Lung (tissue), 12 donors: ENCODE results near the gene PCDHB16. TPM values are rescaled to one million over a fixed set of nuclear protein-coding genes. Genes with fewer than 3 reads are reported as not detected.
"Not testable (repeated sequence)": the region's sequence is repeated elsewhere in the genome, so short reads cannot be mapped to it uniquely, and the experiment has no call there.

Source experiments
- ATAC-seq: fragments of 200-7000 bp; cut with Tn5 transposase; one replicate; pipeline ENCODE4 v1.9.1; 2020; ENCODE audit warnings: moderate number of reproducible peaks; ENCODE audit not compliant: insufficient read depth, low FRiP score
- DNase-seq, 3 donors: peaks; one replicate each; pipeline ENCODE4 v3.0.0-alpha.2; 2013 to 2017
- H3K27ac ChIP-seq, 2 donors: one replicate each; pipeline ENCODE4 v1.5.1; 2013; ENCODE audit warnings: mild to moderate bottlenecking in 2 of 2, moderate library complexity in 2 of 2, control low read depth in 1 of 2, inconsistent platforms in 1 of 2, low read depth in 1 of 2, low read length in 1 of 2
- H3K27me3 ChIP-seq, 3 donors: one replicate each; pipeline ENCODE4 v1.5.1; 2013; ENCODE audit warnings: low read length in 2 of 3; ENCODE audit not compliant: control insufficient read depth in 3 of 3, insufficient read depth in 3 of 3
- H3K36me3 ChIP-seq, 4 donors: one replicate each; pipeline ENCODE4 v1.5.1; 2013; ENCODE audit warnings: low read length in 4 of 4, mild to moderate bottlenecking in 1 of 4, moderate library complexity in 1 of 4; ENCODE audit not compliant: control insufficient read depth in 4 of 4, insufficient read depth in 4 of 4
- H3K4me1 ChIP-seq, 5 donors: one replicate each; pipeline ENCODE4 v1.5.1; 2013; ENCODE audit warnings: low read length in 5 of 5, mild to moderate bottlenecking in 2 of 5, moderate library complexity in 1 of 5; ENCODE audit not compliant: control insufficient read depth in 5 of 5, insufficient read depth in 5 of 5
- H3K4me3 ChIP-seq: one replicate; pipeline ENCODE4 v1.5.1; 2013; ENCODE audit warnings: mild to moderate bottlenecking, control low read depth, moderate library complexity
- H3K9ac ChIP-seq, 2 donors: one replicate each; pipeline ENCODE4 v1.5.1; 2013; ENCODE audit warnings: low read length in 2 of 2, control low read depth in 1 of 2; ENCODE audit not compliant: insufficient read depth in 1 of 2
- H3K9me3 ChIP-seq, 4 donors: one replicate each; pipeline ENCODE4 v1.5.1; 2013; ENCODE audit warnings: low read length in 3 of 4, mild to moderate bottlenecking in 1 of 4, moderate library complexity in 1 of 4; ENCODE audit not compliant: control insufficient read depth in 4 of 4, insufficient read depth in 3 of 4
- CTCF ChIP-seq: IDR thresholded peaks from 2 replicates; pipeline ENCODE4 v1.5.1; 2012; ENCODE audit warnings: mild to moderate bottlenecking; ENCODE audit errors: control extremely low read depth, extremely low read depth
- WGBS, 2 donors: extraction: QIAGEN DNeasy Blood & Tissue Kit; methylation state at CpG; one replicate each; pipeline ENCODE4 v1.1.7; 2013; 5-methylcytosine and 5-hydroxymethylcytosine counted together
- polyA plus RNA-seq, 2 donors: library from polyadenylated mRNA; stranded (reverse); fragments of 200-250 nt; gene quantifications; one replicate each; pipeline ENCODE4 v1.2.1, GENCODE V29; 2013
- total RNA-seq, 2 donors: library from RNA; depleted of rRNA in 1 of 2; stranded (reverse); fragments of >200 nt in 1 of 2; gene quantifications; one replicate each; pipeline ENCODE4 v1.2.1, GENCODE V29; 2014 to 2021
- donor health status: control.
- donor health status: control.
- donor health status: Bipolar disorder and iron deficiency.
- donor health status: healthy.
- donor health status: DM: yes; HTN: yes; CAD: no.

Gene PCDHB16
- total and polyA plus RNA-seq, 4 donors, result 0.87 to 9.2 (median 2.3) TPM

- no peak for TF ChIP-seq CTCF
- ATAC-seq (no peak), DNase-seq (no peak)
- H3K9ac ChIP-seq, result no peak overlapping the region
- H3K9me3 ChIP-seq, result peaks cover 6 to 40% (median 26%) of the 10 kb centered on the region in 4 donors
- no peak overlapping the region for H3K27ac ChIP-seq
- H3K4me1 ChIP-seq, result no peaks in the 10 kb centered on the region
- peaks cover 0 to 3% (median 0%) of the 10 kb centered on the region in 4 donors for H3K36me3 ChIP-seq
- peaks cover 0 to 4% (median 3%) of the 10 kb centered on the region in 3 donors for H3K27me3 ChIP-seq
- WGBS, 2 donors, result 49 to 68% methylated on average over 1 of the region's 1 CpG
- H3K4me3 ChIP-seq, result no peak overlapping the region
Observed at GRCh38 chr5:141175933-141176332, 6.3 kb upstream of the PCDHB16 start.

- WGBS, 2 donors, result 26 to 32% methylated on average over 14 to 15 of the region's 18 CpGs
- H3K36me3 ChIP-seq, ATAC-seq, H3K9ac ChIP-seq, H3K27me3 ChIP-seq, H3K4me3 ChIP-seq, H3K27ac ChIP-seq, H3K4me1 ChIP-seq: not testable (repeated sequence)
- DNase-seq, result peak in 1 of 3 donors; percentile 31
- peaks cover 4 to 44% (median 29%) of the 10 kb centered on the region in 4 donors for H3K9me3 ChIP-seq
Observed at GRCh38 chr5:141177577-141178191, 4.5 kb upstream of the PCDHB16 start, which contains the start of gene PCDHB8. PCDHB8 (plus strand) TSS chr5:141177790; CDS start chr5:141178035, 245 bp downstream.

- peaks cover 0 to 43% (median 26%) of the 10 kb centered on the region in 4 donors for H3K9me3 ChIP-seq
- not testable (repeated sequence) for H3K9ac ChIP-seq, ATAC-seq, H3K27ac ChIP-seq, H3K4me1 ChIP-seq, DNase-seq, H3K4me3 ChIP-seq, H3K27me3 ChIP-seq, H3K36me3 ChIP-seq
- 35 to 38% methylated on average over 30 to 35 of the region's 39 CpGs for WGBS, 2 donors
Observed at GRCh38 chr5:141179371-141179770, 2.8 kb upstream of the PCDHB16 start.

- not testable (repeated sequence) for H3K27ac ChIP-seq, H3K4me3 ChIP-seq, DNase-seq, H3K27me3 ChIP-seq, ATAC-seq, H3K4me1 ChIP-seq, H3K9ac ChIP-seq, H3K36me3 ChIP-seq
- H3K9me3 ChIP-seq, result peaks cover 4 to 43% (median 25%) of the 10 kb centered on the region in 4 donors
- WGBS, 2 donors, result 21 to 26% methylated on average over 15 to 32 of the region's 32 CpGs
Observed at GRCh38 chr5:141179876-141180275, 2.3 kb upstream of the PCDHB16 start.

GRCh38 chr5:141180313-141180712 lies 1.9 kb upstream of the PCDHB16 start:
- Histone ChIP-seq H3K4me1 (peaks cover 0 to 1% (median 0%) of the 10 kb centered on the region in 5 donors), H3K9me3 (peaks cover 4 to 39% (median 24%) of the 10 kb centered on the region in 4 donors), H3K4me3 (no peak overlapping the region), H3K9ac (no peak overlapping the region), H3K36me3 (peaks cover 0 to 3% (median 0%) of the 10 kb centered on the region in 4 donors), H3K27me3 (peaks cover 0 to 4% (median 3%) of the 10 kb centered on the region in 3 donors), H3K27ac (no peak overlapping the region)
- whole genome bisulfite sequencing, 2 donors, result 29 to 41% methylated on average over 1 of the region's 1 CpG
- ATAC-seq (no peak), DNase-seq (no peak)
- no peak for TF ChIP-seq CTCF

- DNase-seq, H3K36me3 ChIP-seq, H3K27ac ChIP-seq, ATAC-seq, H3K27me3 ChIP-seq, H3K9ac ChIP-seq, H3K4me1 ChIP-seq, H3K4me3 ChIP-seq: not testable (repeated sequence)
- peaks cover 5 to 36% (median 14%) of the 10 kb centered on the region in 4 donors for H3K9me3 ChIP-seq
- WGBS, 2 donors, result 29 to 39% methylated on average over 31 to 56 of the region's 69 CpGs
Observed at GRCh38 chr5:141184117-141184855, 2.1 kb downstream of the PCDHB16 start.
